GM23338 (cell line): ENCODE results near the gene KLK12. TPM values are rescaled to one million over a fixed set of nuclear protein-coding genes. Genes with fewer than 3 reads are reported as not detected.
A peak's percentile ranks its signal among the peaks of the same experiment; 100 is the strongest.

Experiments used
- ATAC-seq: fragments of 200-7000 bp; cut with Tn5 transposase; 3 replicates; pipeline ENCODE4 v1.9.1; 2020
- DNase-seq: peaks from one replicate; pipeline ENCODE4 v3.0.0-alpha.2; 2015; ENCODE audit warnings: low spot score
- H2AFZ ChIP-seq: fragments of 200-600 bp; sonication (generic); 2 replicates; pipeline ENCODE4 v1.8.0; 2016; ENCODE audit warnings: antibody characterized with exemption, mild to moderate bottlenecking, moderate library complexity
- H3F3A ChIP-seq: fragments of 200-600 bp; sonication (generic); replicated peaks from 2 replicates; pipeline ENCODE4 v1.8.0; 2017; ENCODE audit warnings: antibody characterized with exemption, mixed run types, low read depth
- H3K27ac ChIP-seq: fragments of 200-600 bp; sonication (generic); 2 replicates; pipeline ENCODE4 v1.6.1; 2016; ENCODE audit warnings: low read depth
- H3K27me3 ChIP-seq: fragments of 200-600 bp; sonication (generic); 2 replicates; pipeline ENCODE4 v1.8.0; 2016; ENCODE audit warnings: mild to moderate bottlenecking, mixed run types, moderate library complexity; ENCODE audit not compliant: insufficient read depth
- H3K36me3 ChIP-seq: fragments of 200-600 bp; sonication (generic); 2 replicates; pipeline ENCODE4 v1.8.0; 2016; ENCODE audit warnings: mild to moderate bottlenecking; ENCODE audit not compliant: insufficient read depth
- H3K4me1 ChIP-seq: fragments of 200-600 bp; sonication (generic); 2 replicates; pipeline ENCODE4 v1.8.0; 2016; ENCODE audit warnings: mild to moderate bottlenecking, moderate library complexity; ENCODE audit not compliant: insufficient read depth
- H3K4me2 ChIP-seq: fragments of 200-600 bp; sonication (generic); 2 replicates; pipeline ENCODE4 v1.7.1; 2017; ENCODE audit warnings: mixed run types
- H3K4me3 ChIP-seq: fragments of 200-600 bp; sonication (generic); 2 replicates; pipeline ENCODE4 v1.6.1; 2016; ENCODE audit warnings: mixed run types
- H3K79me2 ChIP-seq: fragments of 200-600 bp; sonication (generic); replicated peaks from 2 replicates; pipeline ENCODE4 v1.8.0; 2017; ENCODE audit warnings: mild to moderate bottlenecking; ENCODE audit not compliant: insufficient read depth
- H3K9me2 ChIP-seq: fragments of 200-600 bp; sonication (generic); 2 replicates; pipeline ENCODE4 v1.8.0; 2017; ENCODE audit not compliant: insufficient read depth
- H4K20me1 ChIP-seq: fragments of 200-600 bp; sonication (generic); replicated peaks from 2 replicates; pipeline ENCODE4 v1.8.0; 2017; ENCODE audit warnings: mild to moderate bottlenecking; ENCODE audit not compliant: insufficient read depth
- H3K27ac Mint-ChIP-seq: 2 replicates; pipeline ENCODE4 v1.8.0; 2020; ENCODE audit warnings: inconsistent platforms, mild to moderate bottlenecking, moderate library complexity, mixed read lengths
- H3K27me3 Mint-ChIP-seq: 3 replicates; pipeline ENCODE4 v1.8.0; 2022; ENCODE audit warnings: low read depth, mild to moderate bottlenecking, moderate library complexity, mixed read lengths, inconsistent platforms; ENCODE audit not compliant: insufficient read depth, poor library complexity
- H3K36me3 Mint-ChIP-seq: 3 replicates; pipeline ENCODE4 v1.8.0; 2021; ENCODE audit warnings: low read depth, mild to moderate bottlenecking, inconsistent platforms, moderate library complexity, mixed read lengths
- H3K4me1 Mint-ChIP-seq: 3 replicates; pipeline ENCODE4 v1.8.0; 2020; ENCODE audit warnings: mild to moderate bottlenecking, inconsistent platforms, mixed read lengths
- H3K4me3 Mint-ChIP-seq: 3 replicates; pipeline ENCODE4 v1.8.0; 2021; ENCODE audit warnings: moderate library complexity, mild to moderate bottlenecking, inconsistent platforms, mixed read lengths
- H3K9me3 Mint-ChIP-seq: 3 replicates; pipeline ENCODE4 v1.8.0; 2020; ENCODE audit warnings: moderate library complexity, mild to moderate bottlenecking, inconsistent platforms, mixed read lengths
- CREB1 ChIP-seq: fragments of 250-450 bp; sonication (Bioruptor Pico); IDR thresholded peaks from 2 replicates; pipeline ENCODE4 v1.5.0; 2020; ENCODE audit warnings: low read depth, mild to moderate bottlenecking, moderate library complexity
- CTCF ChIP-seq, 2 experiments: fragments of 200-600 bp in 1 of 2; sonication (generic) in 1 of 2; conservative IDR thresholded peaks; 2 replicates each; pipeline versions ENCODE4 v1.5.1 to v1.6.1; 2016 to 2017; ENCODE audit warnings: antibody characterized with exemption in 2 of 2, low read depth in 2 of 2, mild to moderate bottlenecking in 2 of 2, moderate library complexity in 1 of 2
- ETS1 ChIP-seq: IDR thresholded peaks from 2 replicates; pipeline ENCODE4 v1.6.1; 2016; ENCODE audit warnings: antibody characterized with exemption
- EZH2 ChIP-seq: fragments of 200-600 bp; sonication (generic); IDR thresholded peaks from one replicate; pipeline ENCODE4 v1.8.0; 2017; ENCODE audit warnings: antibody characterized with exemption, mild to moderate bottlenecking, low read depth; ENCODE audit not compliant: unreplicated experiment
- JUNB ChIP-seq: IDR thresholded peaks from one replicate; pipeline ENCODE4 v1.6.1; 2016; ENCODE audit warnings: antibody characterized with exemption; ENCODE audit not compliant: unreplicated experiment
- POLR2AphosphoS5 ChIP-seq: IDR thresholded peaks from 2 replicates; pipeline ENCODE4 v1.6.1; 2016; ENCODE audit warnings: antibody characterized with exemption, low read depth
- REST ChIP-seq: IDR thresholded peaks from one replicate; pipeline ENCODE4 v1.6.1; 2018; ENCODE audit warnings: antibody characterized with exemption; ENCODE audit not compliant: unreplicated experiment
- ZNF114 ChIP-seq: fragments of 250-450 bp; sonication (Bioruptor Pico); IDR thresholded peaks from 2 replicates; pipeline ENCODE4 v1.5.0; 2020; ENCODE audit warnings: mild to moderate bottlenecking, moderate library complexity
- polyA plus RNA-seq: library from polyadenylated mRNA; unstranded; fragments of >200 nt; fragmentation: Nextera tagmentation; extraction: Ambion mirVana; gene quantifications from 2 replicates; pipeline ENCODE4 v1.2.1, GENCODE V29; 2016
- total RNA-seq: library from RNA; depleted of rRNA; stranded (reverse); fragments of >200 nt; shearing (Covaris generic); gene quantifications from 2 replicates; pipeline ENCODE4 v1.2.3, GENCODE V29; 2014

Gene KLK12
- total and polyA plus RNA-seq, 2 experiments from 2014 or later: not detected

DNA sequence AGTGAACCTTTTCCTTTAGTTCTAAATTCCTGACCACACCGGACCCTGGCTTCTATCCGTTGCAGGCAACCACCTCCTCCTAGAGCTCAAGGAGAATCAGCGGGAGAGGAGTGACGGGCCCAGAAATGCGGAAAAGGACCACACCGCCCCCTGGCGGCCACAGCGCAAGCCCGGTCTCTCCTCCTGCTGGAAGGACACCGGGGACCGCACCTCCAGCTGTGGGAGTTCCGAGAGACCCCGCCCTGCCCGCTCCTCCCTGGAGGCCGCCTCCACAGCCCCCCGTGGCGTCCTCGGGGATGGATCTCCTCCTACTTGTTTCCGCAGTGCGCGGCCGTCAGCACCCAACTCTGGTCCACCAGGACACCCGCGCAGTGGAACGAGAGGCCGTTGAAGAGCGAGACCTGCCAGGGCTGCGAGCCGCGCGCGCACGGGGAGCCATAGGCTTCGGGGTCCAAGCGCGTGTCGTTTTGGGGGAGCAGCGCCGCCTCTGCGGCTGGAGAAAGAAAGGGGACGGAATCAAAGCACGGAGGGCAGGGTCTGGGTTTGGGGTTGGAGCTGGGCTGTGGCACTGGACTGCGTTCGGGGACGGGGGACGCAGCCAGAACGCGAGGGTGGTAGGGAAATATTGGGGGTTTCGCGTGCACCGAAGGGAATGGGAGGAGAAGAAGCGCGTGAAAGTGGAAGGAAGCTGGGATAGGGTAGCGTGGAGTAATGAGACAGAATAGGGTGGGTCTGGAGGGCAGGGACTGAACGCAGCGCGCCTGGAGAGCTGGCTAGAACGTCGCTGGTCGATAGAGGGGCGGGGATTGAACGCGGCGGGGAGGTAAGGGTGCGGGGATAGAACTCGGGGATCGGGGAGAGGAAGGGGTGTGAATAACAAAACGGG, 17.8 kb downstream of the KLK12 start:
- H3K27ac ChIP-seq: no peak overlapping the region
- peaks cover 11% of the 10 kb centered on the region for H3K4me1 Mint-ChIP-seq
- H3K36me3 ChIP-seq: no peaks in the 10 kb centered on the region
- H3K9me2 ChIP-seq: no peaks in the 10 kb centered on the region
- peak overlapping the region; percentile 96 for H2AFZ ChIP-seq
- TF ChIP-seq EZH2: peak; percentile 34
- peak; percentile 50 for TF ChIP-seq CREB1
- peak; percentile 44; the same call in 1 of the 2 replicates for TF ChIP-seq POLR2AphosphoS5
- TF ChIP-seq REST: no peak
- TF ChIP-seq JUNB: no peak
- TF ChIP-seq CTCF (conservative IDR thresholded peaks at IDR 0.05; ENCODE audit: low read depth in 2 of 2): peak; percentile 87 to 96
- peak; percentile 32; the same call in 1 of the 2 replicates for TF ChIP-seq ETS1
- no peak for TF ChIP-seq ZNF114
- peak; percentile 70 for ATAC-seq
- H3K4me1 ChIP-seq: peaks cover 5% of the 10 kb centered on the region; the same call in 1 of the 2 replicates
- peak overlapping the region; percentile 86 for H3K4me3 Mint-ChIP-seq
- peaks cover 32% of the 10 kb centered on the region for H3K27me3 ChIP-seq
- peaks cover 32% of the 10 kb centered on the region for H3K27me3 Mint-ChIP-seq
- H3K9me3 Mint-ChIP-seq: peaks cover 10% of the 10 kb centered on the region
- peak overlapping the region; percentile 86 for H3K4me2 ChIP-seq
- no peaks in the 10 kb centered on the region for H3F3A ChIP-seq
- peaks cover 3% of the 10 kb centered on the region; the same call in 1 of the 3 replicates for H3K36me3 Mint-ChIP-seq
- DNase-seq: peak; percentile 94
- H4K20me1 ChIP-seq: no peaks in the 10 kb centered on the region
- H3K27ac Mint-ChIP-seq: no peak overlapping the region
- H3K4me3 ChIP-seq: peak overlapping the region; percentile 93
- H3K79me2 ChIP-seq: no peaks in the 10 kb centered on the region
